Measurements from ENCODE around the gene KCND2.

- TF ChIP-seq REST (IDR thresholded peaks at IDR 0.05; ENCODE audit: insufficient read depth in 1 of 2, low read depth in 2 of 2, low read length in 2 of 2) = no peak
- TF ChIP-seq FOXP2 (optimal IDR thresholded peaks at IDR 0.05; ENCODE audit: borderline replicate concordance, extremely low read depth, extremely low read length, insufficient read depth) = no peak
- TF ChIP-seq POLR2AphosphoS5 (IDR thresholded peaks at IDR 0.05; ENCODE audit: low read depth, low read length) = no peak
These were observed 512.1 kb downstream of the KCND2 start for GRCh38 chr7:120785095-120785494.

Measured in PFSK-1 (cell line).